Endothelial cell of umbilical vein (primary cell): ENCODE data around the gene SH3PXD2B. TPM values are rescaled to one million over a fixed set of nuclear protein-coding genes. Genes with fewer than 3 reads are reported as not detected.

Experiments
- BruUV-seq: library from RNA; stranded (reverse); fragments of 400-500 nt; replicated peaks from 2 replicates; lab custom pipeline; 2021; lab: Mats Ljungman, UMichigan
- CTCF ChIA-PET: fragments of 300-600, 350-600 bp; sonication (Branson Sonifier 250); formaldehyde crosslinking; loops from one replicate; lab custom pipeline; 2021; ENCODE audit warnings: antibody characterized with exemption, inconsistent platforms; lab: Charles Lee
- POLR2A ChIA-PET: fragments of 300-600, 350-600 bp; sonication (Branson Sonifier 250); formaldehyde crosslinking; loops from one replicate; lab custom pipeline; 2021; ENCODE audit warnings: antibody characterized with exemption, inconsistent platforms; lab: Charles Lee
- DNase-seq: peaks from one replicate; pipeline ENCODE4 v3.0.0-alpha.2; 2011; ENCODE audit warnings: low read depth, low spot score
- FAIRE-seq: peaks from 2 replicates; lab custom pipeline; 2011; peaks lifted over from hg19 to GRCh38; lab: Jason Lieb, UNC
- H2AFZ ChIP-seq: 2 replicates; pipeline ENCODE4 v1.6.0; 2012; ENCODE audit warnings: low read depth, low read length, control low read depth, inconsistent platforms
- H3K27ac ChIP-seq: 2 replicates; pipeline ENCODE4 v1.5.1; 2011; ENCODE audit warnings: low read depth, mild to moderate bottlenecking, control low read depth, low read length, moderate library complexity; ENCODE audit not compliant: insufficient read depth
- H3K27me3 ChIP-seq, 2 experiments: 2 replicates each; pipeline versions ENCODE4 v1.6.0 to v1.6.1; 2011; ENCODE audit warnings: low read length in 2 of 2, mixed read lengths in 1 of 2; ENCODE audit not compliant: control insufficient read depth in 2 of 2, insufficient read depth in 2 of 2
- H3K36me3 ChIP-seq, 2 experiments: 2 replicates in 1 of 2; 3 replicates in 1 of 2; pipeline ENCODE4 v1.5.1; 2011; ENCODE audit warnings: low read length in 2 of 2, mild to moderate bottlenecking in 1 of 2, moderate library complexity in 1 of 2; ENCODE audit not compliant: control insufficient read depth in 2 of 2, insufficient read depth in 2 of 2; ENCODE audit errors: extremely low read depth in 1 of 2
- H3K4me1 ChIP-seq: 3 replicates; pipeline ENCODE4 v1.5.1; 2011; ENCODE audit warnings: mild to moderate bottlenecking, low read length; ENCODE audit not compliant: control insufficient read depth, insufficient read depth; ENCODE audit errors: extremely low read depth
- H3K4me2 ChIP-seq: 2 replicates; pipeline ENCODE4 v1.6.1; 2011; ENCODE audit warnings: low read length, control low read depth, mixed read lengths; ENCODE audit not compliant: insufficient read depth
- H3K4me3 ChIP-seq, 3 experiments: fragments of 200-600 bp in 1 of 3; sonication (generic), shearing (Covaris generic) in 1 of 3; replicated peaks in 1 of 3; 2 replicates each; pipeline ENCODE4 v1.5.1; 2011 to 2016; ENCODE audit warnings: control low read depth in 3 of 3, low read length in 3 of 3, mild to moderate bottlenecking in 2 of 3, inconsistent platforms in 1 of 3, low read depth in 1 of 3, moderate library complexity in 1 of 3; ENCODE audit not compliant: insufficient read depth in 1 of 3
- H3K79me2 ChIP-seq: 2 replicates; pipeline ENCODE4 v1.6.0; 2012; ENCODE audit warnings: low read length, inconsistent platforms; ENCODE audit not compliant: control insufficient read depth, insufficient read depth
- H3K9ac ChIP-seq: replicated peaks from 2 replicates; pipeline ENCODE3; 2011; ENCODE audit warnings: low read length, control low read depth; ENCODE audit not compliant: insufficient read depth; ENCODE audit errors: extremely low read depth
- H3K9me1 ChIP-seq: replicated peaks from 3 replicates; pipeline ENCODE4 v1.6.0; 2011; ENCODE audit warnings: mild to moderate bottlenecking, low read length; ENCODE audit not compliant: control insufficient read depth, insufficient read depth; ENCODE audit errors: extremely low read depth
- H3K9me3 ChIP-seq: replicated peaks from 2 replicates; pipeline ENCODE4 v1.5.1; 2012; ENCODE audit warnings: low read length, inconsistent platforms; ENCODE audit not compliant: control insufficient read depth, insufficient read depth
- H4K20me1 ChIP-seq: replicated peaks from 2 replicates; pipeline ENCODE3; 2011; ENCODE audit warnings: mild to moderate bottlenecking, low read length; ENCODE audit not compliant: control insufficient read depth, insufficient read depth; ENCODE audit errors: extremely low read depth
- CTCF ChIP-seq, 2 donors: IDR thresholded peaks; 1 replicate in 1 of 2; 2 replicates in 1 of 2; pipeline ENCODE4 v1.5.1; 2011; ENCODE audit warnings: low read length in 2 of 2, mild to moderate bottlenecking in 2 of 2, moderate library complexity in 2 of 2, control low read depth in 1 of 2, inconsistent platforms in 1 of 2, low read depth in 1 of 2; ENCODE audit not compliant: insufficient read depth in 1 of 2; ENCODE audit errors: extremely low read depth in 1 of 2
- EZH2 ChIP-seq: IDR thresholded peaks from 2 replicates; pipeline ENCODE4 v1.6.1; 2012; ENCODE audit warnings: borderline replicate concordance, low read depth, mild to moderate bottlenecking, moderate library complexity, low read length, inconsistent platforms; ENCODE audit not compliant: severe bottlenecking
- FOS ChIP-seq: IDR thresholded peaks from 2 replicates; pipeline ENCODE4 v1.6.1; 2011; ENCODE audit warnings: mild to moderate bottlenecking, low read length, moderate library complexity, borderline replicate concordance; ENCODE audit not compliant: insufficient read depth
- GATA2 ChIP-seq: IDR thresholded peaks from 2 replicates; pipeline ENCODE4 v1.7.0; 2011; ENCODE audit warnings: low read depth, mild to moderate bottlenecking, moderate library complexity, mixed read lengths, low read length; ENCODE audit not compliant: insufficient read length, insufficient read depth
- JUN ChIP-seq: IDR thresholded peaks from 2 replicates; pipeline ENCODE4 v1.6.1; 2011; ENCODE audit warnings: borderline replicate concordance, low read depth; ENCODE audit not compliant: insufficient read length, insufficient read depth
- MAX ChIP-seq: IDR thresholded peaks from 2 replicates; pipeline ENCODE4 v1.6.1; 2011; ENCODE audit not compliant: insufficient read depth, insufficient read length
- MYC ChIP-seq: IDR thresholded peaks from one replicate; pipeline ENCODE4 v1.6.1; 2011; ENCODE audit warnings: mild to moderate bottlenecking, low read depth, low read length
- POLR2A ChIP-seq: IDR thresholded peaks from 2 replicates; pipeline ENCODE4 v1.6.1; 2012; ENCODE audit warnings: low read depth, mild to moderate bottlenecking, control low read depth, low read length
- POLR2AphosphoS5 ChIP-seq: IDR thresholded peaks from 2 replicates; pipeline ENCODE4 v1.6.1; 2012; ENCODE audit warnings: low read depth, mild to moderate bottlenecking, control low read depth, low read length, moderate library complexity; ENCODE audit not compliant: insufficient read depth
- dilution Hi-C: fragments of 300-500 bp; cut with MboI; formaldehyde crosslinking; loops from one replicate; pipeline ENCODE4 v1.15.0; 2019; ENCODE audit warnings: low sequenced_read_pairs; ENCODE audit not compliant: extremely low pct_ligation_motif_present
- intact Hi-C: fragments of 100-400 bp; cut with micrococcal nuclease; formaldehyde crosslinking; loops from one replicate; pipeline ENCODE4 v1.10.0; 2022
- polyA plus RNA-seq, 4 experiments: library from polyadenylated mRNA; depleted of rRNA in 3 of 4; stranded (reverse) in 3 of 4; unstranded in 1 of 4; fragments of >200 nt; gene quantifications; 2 replicates each; pipeline versions ENCODE4 v1.2.1 to v1.2.3, GENCODE V29; 2011 to 2012; ENCODE audit warnings: missing spikeins in 1 of 4
- total RNA-seq: library from RNA; stranded (reverse); gene quantifications from 2 replicates; pipeline ENCODE4 v1.2.3, GENCODE V29; 2021

The SH3PXD2B gene
- total and polyA plus RNA-seq, 2 donors (not counting 3 experiments of a cell fraction or from before 2014, with no cell fraction given), result 23.5 to 66.3 TPM

- POLR2A ChIA-PET, result no interaction called here
- TF ChIP-seq MAX, result no peak
- no peak for TF ChIP-seq JUN
- TF ChIP-seq EZH2, result no peak
- TF ChIP-seq FOS, result no peak
- no peak for TF ChIP-seq POLR2A
- no peak for TF ChIP-seq CTCF (IDR thresholded peaks at IDR 0.05; ENCODE audit: extremely low read depth in 1 of 2, insufficient read depth in 1 of 2, low read depth in 1 of 2, low read length in 2 of 2)
- TF ChIP-seq GATA2, result no peak
- TF ChIP-seq MYC, result no peak
- TF ChIP-seq POLR2AphosphoS5, result no peak
- no peaks in the 10 kb centered on the region for H3K79me2 ChIP-seq
- no peak overlapping the region for H3K4me2 ChIP-seq
- no peak for FAIRE-seq
- H3K27ac ChIP-seq, result no peak overlapping the region
- H4K20me1 ChIP-seq, result no peaks in the 10 kb centered on the region
- dilution Hi-C loops (no loop called here), intact Hi-C loops (no loop called here)
- H3K4me3 ChIP-seq, result no peak overlapping the region
- H3K4me1 ChIP-seq, result no peaks in the 10 kb centered on the region
- no peaks in the 10 kb centered on the region for H3K36me3 ChIP-seq
- CTCF ChIA-PET, result no interaction called here
- no peaks in the 10 kb centered on the region for H3K9me3 ChIP-seq
- no peak overlapping the region for H2AFZ ChIP-seq
- no peaks in the 10 kb centered on the region for H3K27me3 ChIP-seq
- BruUV-seq, result no TSS peak
- H3K9me1 ChIP-seq, result no peaks in the 10 kb centered on the region
- no peak for DNase-seq
- H3K9ac ChIP-seq, result no peak overlapping the region
Measured at GRCh38 chr5:172487671-172488070, 33.3 kb upstream of the SH3PXD2B start.
